GM18526 (cell line): ENCODE results near the gene SLC25A11.

Experiments used
- POLR2A ChIP-seq: IDR thresholded peaks from 3 replicates; pipeline ENCODE4 v1.6.1; 2011; ENCODE audit not compliant: insufficient read length; ENCODE audit errors: extremely low read depth

Gene SLC25A11

GRCh38 chr17:4950746-4951204, 10.9 kb upstream of the SLC25A11 start, which contains the start of gene ENO3:
ENO3 (plus strand) TSS chr17:4951119; CDS start chr17:4951830, 711 bp downstream.
- no peak for TF ChIP-seq POLR2A

DNA sequence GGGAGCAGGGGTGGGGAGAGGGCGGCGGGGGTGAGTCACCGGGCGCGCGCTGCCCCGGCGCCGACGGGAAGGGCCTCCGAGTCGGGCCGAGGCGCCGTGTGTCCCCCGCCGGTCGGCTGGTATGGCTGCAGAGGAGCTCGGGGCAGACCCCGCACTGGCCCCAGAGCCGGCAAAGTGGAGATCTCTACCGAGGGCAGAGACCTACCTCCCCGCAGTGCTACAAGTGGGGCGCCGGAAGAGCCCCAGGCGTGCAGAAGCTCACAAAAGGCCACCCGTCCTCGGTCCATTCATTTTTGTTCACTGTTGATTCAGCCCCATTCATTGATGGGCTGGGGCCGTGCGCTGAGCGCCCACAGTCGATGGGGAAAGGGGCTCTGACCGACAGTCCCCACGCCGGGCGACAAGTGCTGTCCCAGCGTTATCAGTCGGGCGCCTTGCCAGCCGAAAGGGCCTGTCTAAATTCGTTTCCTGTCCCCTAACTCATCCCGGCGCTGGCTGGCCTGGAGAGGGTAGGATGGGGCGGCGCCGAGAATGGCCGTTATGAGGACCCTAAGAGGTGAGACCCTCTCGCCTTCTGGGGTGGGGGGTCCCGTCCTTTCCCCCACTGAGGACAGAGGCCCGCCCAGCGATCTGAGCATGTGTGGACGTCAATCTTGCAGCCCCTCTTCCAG, 10.4 kb upstream of the SLC25A11 start:
- TF ChIP-seq POLR2A, result peak; percentile 37

GRCh38 chr17:4949321-4950074, 9.7 kb upstream of the SLC25A11 start:
- TF ChIP-seq POLR2A, result peak; percentile 52

DNA sequence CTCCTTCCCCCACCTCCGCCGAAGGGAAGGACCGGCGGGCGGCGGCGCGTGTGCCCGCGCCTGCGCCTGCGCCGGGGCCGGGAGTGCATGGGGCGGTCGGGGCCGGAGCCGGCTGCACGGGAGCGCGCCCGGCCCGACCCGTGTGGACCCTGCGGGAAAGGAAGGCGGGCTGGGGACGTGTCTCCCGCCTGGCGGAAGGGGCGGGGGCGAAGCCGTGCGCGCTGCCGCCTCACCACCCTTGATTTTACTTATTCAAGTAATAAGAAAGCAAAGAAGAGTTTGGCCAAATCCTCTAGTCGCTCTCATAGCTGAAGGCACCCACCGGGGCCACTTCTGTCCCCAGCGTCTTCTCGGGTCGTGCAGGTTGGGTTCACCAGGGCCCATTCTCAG, 9.1 kb upstream of the SLC25A11 start:
- peak; percentile 44 for TF ChIP-seq POLR2A

GRCh38 chr17:4948166-4948930, 8.5 kb upstream of the SLC25A11 start, which contains the start of gene PFN1:
PFN1 (minus strand) TSS chr17:4948530; CDS start chr17:4948394, 136 bp downstream.
- peak; percentile 96 for TF ChIP-seq POLR2A

GRCh38 chr17:4947411-4948165, 7.7 kb upstream of the SLC25A11 start:
- TF ChIP-seq POLR2A, result peak; percentile 40

- no peak for TF ChIP-seq POLR2A
These were observed 7.2 kb upstream of the SLC25A11 start for GRCh38 chr17:4947010-4947410.

GRCh38 chr17:4946312-4946976, 6.6 kb upstream of the SLC25A11 start:
- TF ChIP-seq POLR2A, result no peak

DNA sequence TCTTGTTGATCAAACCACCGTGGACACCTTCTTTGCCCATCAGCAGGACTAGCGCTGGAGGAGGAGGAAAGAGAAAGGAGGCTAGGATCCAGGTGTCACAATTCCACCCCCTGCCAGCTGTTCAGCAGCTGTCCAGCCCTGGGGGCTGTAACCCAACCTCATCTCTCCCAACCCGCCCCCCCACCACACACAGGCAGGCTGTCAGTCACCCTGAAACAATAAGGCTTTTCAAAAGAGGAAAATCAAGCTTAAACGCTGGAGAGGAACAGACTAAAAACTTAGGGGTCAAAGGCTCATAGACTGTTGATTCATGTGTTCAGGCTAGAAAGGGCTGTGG, 6.1 kb upstream of the SLC25A11 start:
- TF ChIP-seq POLR2A, result no peak

DNA sequence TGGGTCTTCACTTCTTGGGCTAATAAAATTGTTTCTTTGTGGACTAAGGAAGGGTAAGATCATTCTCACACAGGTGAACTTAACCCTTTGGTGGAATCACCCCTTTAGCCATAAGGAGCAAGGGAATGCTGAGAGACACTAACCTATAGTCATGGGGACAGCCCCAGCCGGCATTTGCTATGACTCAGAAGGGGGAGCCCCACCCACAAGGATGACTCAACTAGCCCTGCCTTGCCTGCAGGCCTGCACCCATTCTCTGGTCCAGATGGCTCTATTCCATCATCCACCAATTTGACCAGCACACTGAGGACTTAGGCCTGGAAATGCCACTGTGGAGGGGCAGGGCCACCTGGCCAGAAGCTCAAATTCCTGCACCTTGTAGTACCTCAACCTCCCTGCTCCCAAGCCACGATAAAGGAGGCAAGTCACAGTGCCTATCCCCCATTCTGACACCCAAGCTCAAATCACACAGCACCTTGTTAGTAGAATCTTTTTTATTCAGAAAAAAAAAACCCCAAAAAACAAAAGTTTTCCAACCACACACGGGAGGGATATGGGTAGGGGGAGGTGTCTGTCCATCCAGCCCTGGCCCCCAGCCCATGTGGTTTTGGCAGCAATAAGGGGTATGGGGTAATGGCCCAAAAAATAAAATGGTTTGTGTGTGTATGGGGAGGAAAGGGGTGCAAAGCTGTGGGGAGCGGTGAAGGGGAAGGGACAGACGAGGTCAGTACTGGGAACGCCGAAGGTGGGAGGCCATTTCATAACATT, 5.5 kb upstream of the SLC25A11 start:
- peak; percentile 50 for TF ChIP-seq POLR2A

DNA sequence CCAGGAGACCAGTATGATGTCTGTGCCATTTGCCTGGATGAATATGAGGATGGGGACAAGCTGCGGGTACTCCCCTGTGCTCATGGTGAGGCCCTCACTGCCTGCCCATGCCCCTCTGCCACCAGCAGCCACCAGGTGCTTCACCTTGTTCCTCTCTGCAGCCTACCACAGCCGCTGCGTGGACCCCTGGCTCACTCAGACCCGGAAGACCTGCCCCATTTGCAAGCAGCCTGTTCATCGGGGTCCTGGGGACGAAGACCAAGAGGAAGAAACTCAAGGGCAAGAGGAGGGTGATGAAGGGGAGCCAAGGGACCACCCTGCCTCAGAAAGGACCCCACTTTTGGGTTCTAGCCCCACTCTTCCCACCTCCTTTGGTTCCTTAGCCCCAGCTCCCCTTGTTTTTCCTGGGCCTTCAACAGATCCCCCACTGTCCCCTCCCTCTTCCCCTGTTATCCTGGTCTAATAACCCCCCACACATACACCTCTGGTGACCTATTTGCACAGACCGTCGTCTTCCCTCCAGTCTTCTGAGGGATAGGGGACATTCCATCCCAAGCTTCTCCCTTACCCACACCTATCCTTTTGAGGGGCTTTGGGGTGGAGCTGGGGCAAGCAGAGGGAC, 4.8 kb upstream of the SLC25A11 start:
- peak; percentile 27 for TF ChIP-seq POLR2A

DNA sequence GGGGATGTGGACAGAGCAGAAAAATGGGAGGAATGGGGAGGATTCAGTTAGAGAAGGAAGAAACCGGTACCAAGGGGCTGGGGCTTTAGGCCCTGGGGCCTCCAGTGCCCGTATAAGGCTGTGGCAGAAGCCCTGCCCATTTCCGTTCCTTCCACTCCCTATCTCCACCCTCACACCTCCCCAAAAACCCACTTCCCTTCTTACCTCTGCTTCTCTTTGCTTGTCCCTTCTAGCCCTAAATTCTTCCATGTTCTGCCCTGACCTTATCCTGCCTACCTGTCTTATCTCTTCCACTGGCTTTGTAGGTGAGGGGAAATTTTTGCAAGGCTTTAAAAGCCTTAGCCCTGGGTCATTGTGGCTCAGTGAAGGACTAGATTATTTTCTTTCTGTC, 4.3 kb upstream of the SLC25A11 start:
- TF ChIP-seq POLR2A, result no peak

GRCh38 chr17:4942760-4943508, 3.1 kb upstream of the SLC25A11 start:
- no peak for TF ChIP-seq POLR2A
